ENCODE measurements around the gene DLGAP4.

DLGAP4 gene

GRCh38 chr20:36308353-36308752 is 2.2 kb downstream of the DLGAP4 start:
- no peak for DNase-seq (ENCODE audit: low spot score)

GRCh38 chr20:36308986-36309385 is 2.8 kb downstream of the DLGAP4 start:
- DNase-seq (ENCODE audit: low spot score) = no peak

- no peak for DNase-seq (ENCODE audit: low spot score)
These were observed 3.5 kb downstream of the DLGAP4 start for GRCh38 chr20:36309643-36310042.

- DNase-seq (ENCODE audit: low spot score) = no peak
These were observed 4.3 kb downstream of the DLGAP4 start for GRCh38 chr20:36310215-36310981.

- no peak for DNase-seq (ENCODE audit: low spot score)
These were observed 5.2 kb downstream of the DLGAP4 start for GRCh38 chr20:36311141-36311853.

GRCh38 chr20:36311854-36312723 is 6.0 kb downstream of the DLGAP4 start:
- no peak for DNase-seq (ENCODE audit: low spot score)

- no peak for DNase-seq (ENCODE audit: low spot score)
These were observed 6.7 kb downstream of the DLGAP4 start for GRCh38 chr20:36312724-36313441.

GRCh38 chr20:36313476-36313875 is 7.3 kb downstream of the DLGAP4 start:
- DNase-seq (ENCODE audit: low spot score) = no peak

GRCh38 chr20:36313926-36314325 is 7.8 kb downstream of the DLGAP4 start:
- no peak for DNase-seq (ENCODE audit: low spot score)

- DNase-seq (ENCODE audit: low spot score) = no peak
These were observed 8.8 kb downstream of the DLGAP4 start for GRCh38 chr20:36314734-36315544.

GRCh38 chr20:36315545-36316351 is 9.6 kb downstream of the DLGAP4 start:
- DNase-seq (ENCODE audit: low spot score) = no peak

- DNase-seq (ENCODE audit: low spot score) = no peak
These were observed 11.5 kb downstream of the DLGAP4 start for GRCh38 chr20:36317675-36318074.

- no peak for DNase-seq (ENCODE audit: low spot score)
These were observed 12.0 kb downstream of the DLGAP4 start for GRCh38 chr20:36318166-36318565.

- no peak for DNase-seq (ENCODE audit: low spot score)
These were observed 13.5 kb downstream of the DLGAP4 start for GRCh38 chr20:36319356-36320260.

GRCh38 chr20:36320261-36320897 is 14.2 kb downstream of the DLGAP4 start:
- DNase-seq (ENCODE audit: low spot score) = no peak

GRCh38 chr20:36320898-36321695 is 15.0 kb downstream of the DLGAP4 start:
- no peak for DNase-seq (ENCODE audit: low spot score)

GRCh38 chr20:36322131-36322530 is 16.0 kb downstream of the DLGAP4 start:
- no peak for DNase-seq (ENCODE audit: low spot score)

GRCh38 chr20:36330091-36330490 is 24.0 kb downstream of the DLGAP4 start:
- no peak for DNase-seq (ENCODE audit: low spot score)
